IMR-90 (cell line): ENCODE measurements around the gene CCDC148. TPM values are rescaled to one million over a fixed set of nuclear protein-coding genes. Genes with fewer than 3 reads are reported as not detected.

Source experiments
- ATAC-seq: fragments of 200-7000 bp; cut with Tn5 transposase; 2 replicates; pipeline ENCODE4 v1.9.1; 2020; ENCODE audit warnings: low read depth, mild to moderate bottlenecking, moderate library complexity
- BruUV-seq: library from RNA; stranded (reverse); fragments of 400-500 nt; replicated peaks from 2 replicates; lab custom pipeline; 2021; lab: Mats Ljungman, UMichigan
- CTCF ChIA-PET: fragments of 300-600 bp; formaldehyde crosslinking; extraction: SDS; loops from one replicate; lab custom pipeline; 2021; ENCODE audit warnings: antibody characterized with exemption; lab: Yijun Ruan, JAX
- POLR2A ChIA-PET: fragments of 300-600 bp; sonication (Branson Sonifier 250); formaldehyde crosslinking; loops from one replicate; lab custom pipeline; 2022; ENCODE audit warnings: antibody characterized with exemption; ENCODE audit not compliant: unreplicated experiment; lab: Charles Lee
- DNase-seq: peaks from one replicate; pipeline ENCODE4 v3.0.0; 2013
- H2AFZ ChIP-seq: replicated peaks from 2 replicates; pipeline ENCODE3; 2013; ENCODE audit warnings: low read length, mild to moderate bottlenecking; ENCODE audit not compliant: poor library complexity
- H2AK5ac ChIP-seq: 2 replicates; pipeline ENCODE4 v1.6.1; 2013; ENCODE audit warnings: low read depth, low read length, inconsistent platforms
- H2AK9ac ChIP-seq: replicated peaks from 2 replicates; pipeline ENCODE3; 2013; ENCODE audit warnings: mild to moderate bottlenecking, low read depth, low read length, moderate library complexity; ENCODE audit not compliant: poor library complexity
- H2BK120ac ChIP-seq: 2 replicates; pipeline ENCODE4 v1.6.1; 2013; ENCODE audit warnings: low read depth, low read length, inconsistent platforms
- H2BK15ac ChIP-seq: 3 replicates; pipeline ENCODE4 v1.6.1; 2013; ENCODE audit warnings: low read depth, low read length, inconsistent platforms
- H2BK20ac ChIP-seq: 2 replicates; pipeline ENCODE4 v1.6.1; 2013; ENCODE audit warnings: low read depth, mild to moderate bottlenecking, inconsistent platforms, low read length, moderate library complexity
- H2BK5ac ChIP-seq: 2 replicates; pipeline ENCODE4 v1.6.1; 2013; ENCODE audit warnings: mild to moderate bottlenecking, low read depth, low read length, inconsistent platforms; ENCODE audit not compliant: poor library complexity, severe bottlenecking
- H3K14ac ChIP-seq: replicated peaks from 2 replicates; pipeline ENCODE4 v1.6.1; 2013; ENCODE audit warnings: low read depth, low read length, inconsistent platforms
- H3K18ac ChIP-seq: 2 replicates; pipeline ENCODE4 v1.6.1; 2013; ENCODE audit warnings: low read depth, low read length, control low read depth
- H3K23ac ChIP-seq: 2 replicates; pipeline ENCODE4 v1.6.1; 2013; ENCODE audit warnings: low read depth, low read length, inconsistent platforms
- H3K27ac ChIP-seq: 2 replicates; pipeline ENCODE4 v1.5.1; 2013; ENCODE audit warnings: mild to moderate bottlenecking, control low read depth, low read length; ENCODE audit not compliant: insufficient read depth
- H3K27me3 ChIP-seq: 2 replicates; pipeline ENCODE4 v1.6.1; 2013; ENCODE audit warnings: low read length; ENCODE audit not compliant: control insufficient read depth, insufficient read depth
- H3K36me3 ChIP-seq: 2 replicates; pipeline ENCODE4 v1.6.1; 2013; ENCODE audit warnings: low read length, mixed read lengths; ENCODE audit not compliant: control insufficient read depth, insufficient read depth
- H3K4ac ChIP-seq: 2 replicates; pipeline ENCODE4 v1.6.1; 2013; ENCODE audit warnings: low read depth, low read length, inconsistent platforms
- H3K4me1 ChIP-seq: 2 replicates; pipeline ENCODE4 v1.6.1; 2013; ENCODE audit warnings: low read length, mixed read lengths; ENCODE audit not compliant: control insufficient read depth, insufficient read depth
- H3K4me2 ChIP-seq: 2 replicates; pipeline ENCODE4 v1.6.1; 2013; ENCODE audit warnings: low read depth, mild to moderate bottlenecking, control low read depth, low read length, moderate library complexity
- H3K4me3 ChIP-seq: 2 replicates; pipeline ENCODE4 v1.5.1; 2013; ENCODE audit warnings: low read depth, mild to moderate bottlenecking, control low read depth, low read length, moderate library complexity; ENCODE audit not compliant: insufficient read depth
- H3K56ac ChIP-seq: 2 replicates; pipeline ENCODE4 v1.6.1; 2013; ENCODE audit warnings: low read length, inconsistent platforms; ENCODE audit not compliant: insufficient read depth; ENCODE audit errors: extremely low read depth
- H3K79me1 ChIP-seq, 2 experiments: 2 replicates each; pipeline ENCODE4 v1.6.1; 2013; ENCODE audit warnings: low read length in 2 of 2, inconsistent platforms in 1 of 2, low read depth in 1 of 2
- H3K9ac ChIP-seq: 2 replicates; pipeline ENCODE4 v1.6.1; 2013; ENCODE audit warnings: low read depth, low read length, control low read depth
- H3K9me1 ChIP-seq: 2 replicates; pipeline ENCODE4 v1.6.1; 2013; ENCODE audit warnings: low read length, inconsistent platforms; ENCODE audit not compliant: insufficient read depth
- H3K9me3 ChIP-seq: 2 replicates; pipeline ENCODE4 v1.6.1; 2013; ENCODE audit warnings: low read length; ENCODE audit not compliant: control insufficient read depth, insufficient read depth
- H4K20me1 ChIP-seq: 2 replicates; pipeline ENCODE4 v1.6.1; 2013; ENCODE audit warnings: low read length, inconsistent platforms; ENCODE audit not compliant: insufficient read depth
- H4K5ac ChIP-seq: 2 replicates; pipeline ENCODE4 v1.6.1; 2013; ENCODE audit warnings: mild to moderate bottlenecking, low read depth, low read length, control low read depth
- H4K8ac ChIP-seq, 2 experiments: 2 replicates each; pipeline ENCODE4 v1.6.1; 2013; ENCODE audit warnings: low read depth in 2 of 2, low read length in 2 of 2, control low read depth in 1 of 2, inconsistent platforms in 1 of 2
- H4K91ac ChIP-seq: 2 replicates; pipeline ENCODE4 v1.6.1; 2013; ENCODE audit warnings: low read depth, low read length, inconsistent platforms; ENCODE audit not compliant: insufficient read depth
- BHLHE40 ChIP-seq: fragments of 150-350 bp; IDR thresholded peaks from 2 replicates; pipeline ENCODE4 v1.6.1; 2016; ENCODE audit warnings: mild to moderate bottlenecking, low read depth, low read length
- CEBPB ChIP-seq: IDR thresholded peaks from 2 replicates; pipeline ENCODE4 v1.6.1; 2012; ENCODE audit warnings: low read depth, low read length, improper control_type of control experiment
- CHD1 ChIP-seq: IDR thresholded peaks from 2 replicates; pipeline ENCODE4 v1.6.1; 2012; ENCODE audit warnings: low read depth, low read length, improper control_type of control experiment
- ELK1 ChIP-seq: fragments of 150-350 bp; IDR thresholded peaks from 2 replicates; pipeline ENCODE4 v1.6.1; 2016; ENCODE audit warnings: low read depth, mild to moderate bottlenecking, low read length, moderate library complexity, borderline replicate concordance
- FOS ChIP-seq: fragments of 150-350 bp; IDR thresholded peaks from 2 replicates; pipeline ENCODE4 v1.6.1; 2016; ENCODE audit warnings: low read depth, low read length
- MAFK ChIP-seq: IDR thresholded peaks from 2 replicates; pipeline ENCODE4 v1.6.1; 2012; ENCODE audit warnings: low read depth, low read length, improper control_type of control experiment
- MAZ ChIP-seq: IDR thresholded peaks from 2 replicates; pipeline ENCODE4 v1.6.1; 2012; ENCODE audit warnings: low read depth, mild to moderate bottlenecking, low read length, improper control_type of control experiment, moderate library complexity, borderline replicate concordance
- MXI1 ChIP-seq: IDR thresholded peaks from 2 replicates; pipeline ENCODE4 v1.6.1; 2012; ENCODE audit warnings: low read depth, mild to moderate bottlenecking, low read length, moderate library complexity, borderline replicate concordance
- NFE2L2 ChIP-seq: fragments of 150-350 bp; IDR thresholded peaks from 2 replicates; pipeline ENCODE4 v1.6.1; 2016; ENCODE audit warnings: low read depth, mild to moderate bottlenecking, low read length
- POLR2A ChIP-seq: IDR thresholded peaks from 2 replicates; pipeline ENCODE4 v1.6.1; 2012; ENCODE audit warnings: mild to moderate bottlenecking, low read depth, low read length
- RAD21 ChIP-seq: IDR thresholded peaks from 2 replicates; pipeline ENCODE4 v1.6.1; 2012; ENCODE audit warnings: low read length, improper control_type of control experiment
- RCOR1 ChIP-seq: IDR thresholded peaks from 2 replicates; pipeline ENCODE4 v1.6.1; 2012; ENCODE audit warnings: mild to moderate bottlenecking, low read length, improper control_type of control experiment; ENCODE audit not compliant: insufficient replicate concordance
- RFX5 ChIP-seq: IDR thresholded peaks from 2 replicates; pipeline ENCODE4 v1.8.0; 2012; ENCODE audit warnings: low read depth, mild to moderate bottlenecking, low read length, moderate library complexity
- SMC3 ChIP-seq: fragments of 150-350 bp; IDR thresholded peaks from 2 replicates; pipeline ENCODE4 v1.6.1; 2016; ENCODE audit warnings: low read depth, mild to moderate bottlenecking, antibody characterized with exemption, low read length, moderate library complexity
- WGBS, 2 experiments: methylation state at CpG; one replicate each; pipeline versions ENCODE4 v1.1.5 to v1.1.7; 2013; ENCODE audit warnings: missing lambda C conversion rate in 2 of 2; ENCODE audit not compliant: insufficient read length in 1 of 2; ENCODE audit errors: extremely low coverage in 2 of 2; 5-methylcytosine and 5-hydroxymethylcytosine counted together
- dilution Hi-C: fragments of 300-500 bp; cut with HindIII; formaldehyde crosslinking; loops from one replicate; pipeline ENCODE4 v1.14.3; 2018; ENCODE audit warnings: low sequenced_read_pairs; ENCODE audit not compliant: unreplicated experiment
- in situ Hi-C: fragments of 300-500 bp; cut with MboI; formaldehyde crosslinking; loops from 3 replicates; pipeline ENCODE4 v1.14.3; 2019; ENCODE audit warnings: low sequenced_read_pairs, inconsistent platforms, mixed read lengths
- intact Hi-C: fragments of 100-400 bp; cut with micrococcal nuclease; formaldehyde crosslinking; loops from 2 replicates; pipeline ENCODE4 v1.10.0; 2022
- polyA plus RNA-seq, 3 experiments: library from polyadenylated mRNA; depleted of rRNA; stranded (reverse); fragments of >200 nt; gene quantifications; 2 replicates each; pipeline ENCODE4 v1.2.3, GENCODE V29; 2012; ENCODE audit warnings: low replicate concordance in 1 of 3
- total RNA-seq: library from RNA; depleted of rRNA; stranded (reverse); fragments of >200 nt; gene quantifications from 2 replicates; pipeline ENCODE4 v1.2.3, GENCODE V29; 2012
- TF ChIP-seq, protein P1 (sequence below): fragments of 150-350 bp; IDR thresholded peaks from 2 replicates; pipeline ENCODE4 v1.6.1; 2017; ENCODE audit warnings: mild to moderate bottlenecking, antibody characterized with exemption, low read length, low read depth
- TF ChIP-seq, protein P2 (sequence below): conservative IDR thresholded peaks from 2 replicates; pipeline ENCODE4 v1.5.1; 2012; ENCODE audit warnings: mild to moderate bottlenecking, low read depth, low read length, improper control_type of control experiment

Gene CCDC148
- total and polyA plus RNA-seq, 2 of the 4 experiments (the other 2 are of a cell fraction): 0.18 to 0.31 TPM

- no peak overlapping the region for H2BK120ac ChIP-seq
- no peak overlapping the region for H2AK5ac ChIP-seq
- H3K9me1 ChIP-seq: no peaks in the 10 kb centered on the region
- no peak overlapping the region for H2AFZ ChIP-seq
- CTCF ChIA-PET: interaction anchor here (1.2 to 1.3 kb wide), 2 partner anchors 11 kb away, joined by 3 to 4 read pairs; no protein-coding TSS in a partner anchor
- POLR2A ChIA-PET: no interaction called here
- H3K18ac ChIP-seq: no peak overlapping the region
- H3K27ac ChIP-seq: no peak overlapping the region
- no peak overlapping the region for H3K23ac ChIP-seq
- no peak overlapping the region for H3K9ac ChIP-seq
- H4K5ac ChIP-seq: no peak overlapping the region
- no peak overlapping the region for H2BK15ac ChIP-seq
- H3K27me3 ChIP-seq: no peaks in the 10 kb centered on the region
- no peak overlapping the region for H3K4me3 ChIP-seq
- no peaks in the 10 kb centered on the region for H3K9me3 ChIP-seq
- no peak overlapping the region for H2AK9ac ChIP-seq
- DNase-seq: no peak
- H4K91ac ChIP-seq: no peak overlapping the region
- H3K4me2 ChIP-seq: no peak overlapping the region
- in situ Hi-C loops (no loop called here), dilution Hi-C loops (no loop called here), intact Hi-C loops (no loop called here)
- no peaks in the 10 kb centered on the region for H3K4me1 ChIP-seq
- BruUV-seq: no TSS peak
- no peak overlapping the region for H2BK5ac ChIP-seq
- H3K79me1 ChIP-seq: no peaks in the 10 kb centered on the region
- H4K8ac ChIP-seq: no peak overlapping the region
- TF ChIP-seq MAFK: no peak
- TF ChIP-seq CHD1: no peak
- no peak for TF ChIP-seq ELK1
- no peak for TF ChIP-seq BHLHE40
- no peak for TF ChIP-seq MAZ
- no peak for TF ChIP-seq RAD21
- no peak for TF ChIP-seq RCOR1
- TF ChIP-seq, protein P1, sequence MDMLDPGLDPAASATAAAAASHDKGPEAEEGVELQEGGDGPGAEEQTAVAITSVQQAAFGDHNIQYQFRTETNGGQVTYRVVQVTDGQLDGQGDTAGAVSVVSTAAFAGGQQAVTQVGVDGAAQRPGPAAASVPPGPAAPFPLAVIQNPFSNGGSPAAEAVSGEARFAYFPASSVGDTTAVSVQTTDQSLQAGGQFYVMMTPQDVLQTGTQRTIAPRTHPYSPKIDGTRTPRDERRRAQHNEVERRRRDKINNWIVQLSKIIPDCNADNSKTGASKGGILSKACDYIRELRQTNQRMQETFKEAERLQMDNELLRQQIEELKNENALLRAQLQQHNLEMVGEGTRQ: no peak
- no peak for TF ChIP-seq CEBPB
- TF ChIP-seq NFE2L2: no peak
- TF ChIP-seq SMC3: no peak
- no peak for TF ChIP-seq FOS
- TF ChIP-seq POLR2A: no peak
- TF ChIP-seq RFX5: no peak
- TF ChIP-seq MXI1: no peak
- TF ChIP-seq, protein P2, sequence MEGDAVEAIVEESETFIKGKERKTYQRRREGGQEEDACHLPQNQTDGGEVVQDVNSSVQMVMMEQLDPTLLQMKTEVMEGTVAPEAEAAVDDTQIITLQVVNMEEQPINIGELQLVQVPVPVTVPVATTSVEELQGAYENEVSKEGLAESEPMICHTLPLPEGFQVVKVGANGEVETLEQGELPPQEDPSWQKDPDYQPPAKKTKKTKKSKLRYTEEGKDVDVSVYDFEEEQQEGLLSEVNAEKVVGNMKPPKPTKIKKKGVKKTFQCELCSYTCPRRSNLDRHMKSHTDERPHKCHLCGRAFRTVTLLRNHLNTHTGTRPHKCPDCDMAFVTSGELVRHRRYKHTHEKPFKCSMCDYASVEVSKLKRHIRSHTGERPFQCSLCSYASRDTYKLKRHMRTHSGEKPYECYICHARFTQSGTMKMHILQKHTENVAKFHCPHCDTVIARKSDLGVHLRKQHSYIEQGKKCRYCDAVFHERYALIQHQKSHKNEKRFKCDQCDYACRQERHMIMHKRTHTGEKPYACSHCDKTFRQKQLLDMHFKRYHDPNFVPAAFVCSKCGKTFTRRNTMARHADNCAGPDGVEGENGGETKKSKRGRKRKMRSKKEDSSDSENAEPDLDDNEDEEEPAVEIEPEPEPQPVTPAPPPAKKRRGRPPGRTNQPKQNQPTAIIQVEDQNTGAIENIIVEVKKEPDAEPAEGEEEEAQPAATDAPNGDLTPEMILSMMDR: no peak
- H2BK20ac ChIP-seq: no peak overlapping the region
- H3K14ac ChIP-seq: no peak overlapping the region
- WGBS, 2 experiments: 20% methylated on average over 1 of the region's 6 CpGs; no CpG with 5 or more reads in 1 of the 2 experiments
- no peak overlapping the region for H3K4ac ChIP-seq
- ATAC-seq: no peak
- H4K20me1 ChIP-seq: no peaks in the 10 kb centered on the region
- no peaks in the 10 kb centered on the region for H3K36me3 ChIP-seq
- no peak overlapping the region for H3K56ac ChIP-seq
Observed at GRCh38 chr2:158202161-158202815, 254.3 kb downstream of the CCDC148 start.
